NB4 (cell line): Measurements from ENCODE around the gene LSM3.

Experiments
- CTCF ChIP-seq: IDR thresholded peaks from one replicate; pipeline ENCODE4 v1.5.1; 2012; ENCODE audit warnings: low read depth, low read length
- MAX ChIP-seq: IDR thresholded peaks from 2 replicates; pipeline ENCODE4 v1.6.1; 2011; ENCODE audit warnings: low read depth, low read length
- POLR2A ChIP-seq: IDR thresholded peaks from 2 replicates; pipeline ENCODE4 v1.6.1; 2011; ENCODE audit warnings: mild to moderate bottlenecking; ENCODE audit not compliant: insufficient read length; ENCODE audit errors: extremely low read depth

GRCh38 chr3:14153663-14154062, 25.0 kb upstream of the LSM3 start:
- TF ChIP-seq CTCF (no peak), POLR2A (no peak), MAX (no peak)
